Measurements from ENCODE around the gene FBXL7.

Gene FBXL7

DNA sequence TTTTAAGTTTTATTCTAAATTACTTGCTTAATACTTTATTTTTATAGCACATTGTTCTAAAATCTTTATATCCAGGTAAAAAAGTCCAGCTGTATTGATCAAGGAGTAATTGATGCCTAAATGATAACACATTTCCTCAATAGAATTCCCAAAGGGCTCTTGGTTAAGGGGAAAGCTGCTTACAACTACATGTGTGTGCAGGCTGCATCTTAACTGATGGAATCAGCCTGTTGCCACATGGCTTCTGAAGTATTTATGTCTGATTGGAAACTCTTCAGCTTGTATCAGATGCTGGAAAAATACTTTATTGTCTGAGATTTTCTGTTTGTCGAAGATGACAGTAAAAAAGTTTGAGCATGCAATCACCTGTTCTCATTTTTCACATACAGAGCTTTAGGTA is 182.6 kb downstream of the FBXL7 start:
- DNase-seq, result no peak

- no peak for DNase-seq
Observed at GRCh38 chr5:15683332-15683731, 183.4 kb downstream of the FBXL7 start.

GRCh38 chr5:15687401-15687800 is 187.4 kb downstream of the FBXL7 start:
- no peak for DNase-seq

GRCh38 chr5:15689836-15690235 is 189.9 kb downstream of the FBXL7 start:
- DNase-seq, result no peak

DNA sequence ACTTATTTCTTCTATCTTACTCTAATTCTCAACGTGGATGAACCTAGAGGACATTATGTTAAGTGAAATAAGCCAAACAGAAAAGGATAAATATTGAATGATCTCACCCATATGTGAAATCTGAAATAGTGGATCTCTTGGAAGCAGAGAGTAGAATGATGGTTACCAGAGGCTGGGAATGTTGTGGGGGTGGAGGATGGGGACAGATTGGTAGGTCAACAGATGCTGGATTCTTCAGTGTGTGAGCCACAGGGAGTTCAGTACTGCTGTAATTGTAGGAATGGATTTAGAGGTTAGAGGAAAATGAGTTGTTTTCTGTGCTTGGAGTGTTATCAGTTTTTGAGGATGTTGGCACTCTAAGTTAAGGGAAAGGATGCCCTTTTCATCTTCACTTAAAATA is 190.6 kb downstream of the FBXL7 start:
- no peak for DNase-seq

DNA sequence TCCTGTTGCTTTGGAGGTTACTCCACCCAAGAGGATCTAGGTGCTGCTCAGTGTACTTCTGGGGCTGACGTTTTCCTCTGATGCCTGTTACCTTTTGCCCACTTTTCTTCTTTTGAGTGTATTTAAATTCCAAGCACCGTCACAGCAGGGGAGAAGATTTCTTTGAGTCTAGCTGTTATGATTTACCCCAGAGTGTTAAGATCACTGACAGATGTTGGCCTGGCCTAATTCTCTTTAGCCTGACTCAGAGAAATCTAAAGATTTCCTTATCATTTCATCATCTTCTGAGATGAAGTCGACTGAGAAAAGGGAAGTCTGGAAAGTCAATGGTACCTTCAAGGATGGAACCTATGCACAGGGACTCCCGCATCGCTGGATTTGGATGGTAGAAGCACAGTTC is 191.5 kb downstream of the FBXL7 start:
- no peak for DNase-seq

DNA sequence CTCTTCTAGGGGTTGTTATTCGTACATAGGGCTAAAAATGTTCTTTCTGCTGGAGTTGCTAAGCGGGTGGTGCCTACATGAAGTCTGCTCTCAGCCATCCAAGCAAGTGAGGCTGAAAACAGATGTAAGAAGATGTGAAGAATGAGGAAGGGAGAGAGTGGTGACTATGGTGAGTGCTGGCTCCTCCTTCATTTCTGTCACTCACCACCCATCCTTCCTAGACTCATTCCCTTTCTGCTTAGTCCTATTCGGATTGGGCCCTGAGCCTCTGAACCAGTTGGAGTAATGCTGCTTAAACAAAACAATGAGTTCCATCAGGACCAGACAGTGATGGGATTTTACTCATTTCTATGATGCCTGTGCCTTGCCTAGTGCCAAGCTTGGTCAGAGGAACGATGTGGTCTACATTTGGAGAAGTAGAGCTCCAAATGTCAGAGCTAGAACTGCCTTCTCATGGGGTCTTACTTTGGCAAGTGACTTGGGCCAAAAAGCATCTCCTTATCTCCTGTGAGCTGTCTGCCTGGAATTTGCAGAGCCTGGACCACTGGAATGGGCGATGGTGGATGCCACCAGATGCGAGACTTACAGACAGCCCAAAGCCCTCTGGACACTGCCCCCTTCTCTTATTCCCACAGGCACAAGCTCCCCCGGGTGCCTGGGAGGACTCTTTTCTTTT is 192.9 kb downstream of the FBXL7 start:
- DNase-seq, result no peak

GRCh38 chr5:15693382-15693728 is 193.4 kb downstream of the FBXL7 start:
- no peak for DNase-seq

GRCh38 chr5:15693933-15694332 is 194.0 kb downstream of the FBXL7 start:
- no peak for DNase-seq

GRCh38 chr5:15694696-15695214 is 194.8 kb downstream of the FBXL7 start:
- DNase-seq, result no peak

- DNase-seq, result no peak
Observed at GRCh38 chr5:15695215-15695731, 195.3 kb downstream of the FBXL7 start.

GRCh38 chr5:15700373-15700772 is 200.4 kb downstream of the FBXL7 start:
- no peak for DNase-seq

GRCh38 chr5:15702102-15702501 is 202.1 kb downstream of the FBXL7 start:
- DNase-seq, result no peak

DNA sequence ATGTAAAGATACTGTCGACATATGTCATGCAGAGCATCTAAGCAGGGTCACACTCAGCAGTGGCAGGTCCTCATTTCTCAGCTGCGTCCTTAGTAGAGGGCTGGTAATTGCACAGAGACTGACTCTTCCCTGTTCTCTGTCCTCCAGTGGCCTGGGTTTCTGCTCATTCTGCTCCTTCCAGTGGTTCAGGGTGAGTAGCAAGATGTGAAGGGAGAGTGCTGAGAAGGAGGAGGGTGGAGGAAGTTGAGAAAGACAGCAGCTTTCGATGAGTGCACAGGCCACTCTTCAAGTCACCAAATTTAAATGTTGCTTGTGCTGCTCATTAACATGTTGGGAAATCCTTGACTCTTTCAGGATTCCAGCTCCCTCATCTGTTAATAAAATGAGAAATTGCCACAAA is 203.9 kb downstream of the FBXL7 start:
- no peak for DNase-seq

GRCh38 chr5:15704397-15704947 is 204.5 kb downstream of the FBXL7 start:
- no peak for DNase-seq

- DNase-seq, result no peak
Observed at GRCh38 chr5:15707631-15708030, 207.7 kb downstream of the FBXL7 start.

GRCh38 chr5:15711892-15712291 is 211.9 kb downstream of the FBXL7 start:
- DNase-seq, result no peak

GRCh38 chr5:15715535-15715934 is 215.6 kb downstream of the FBXL7 start:
- DNase-seq, result no peak

DNA sequence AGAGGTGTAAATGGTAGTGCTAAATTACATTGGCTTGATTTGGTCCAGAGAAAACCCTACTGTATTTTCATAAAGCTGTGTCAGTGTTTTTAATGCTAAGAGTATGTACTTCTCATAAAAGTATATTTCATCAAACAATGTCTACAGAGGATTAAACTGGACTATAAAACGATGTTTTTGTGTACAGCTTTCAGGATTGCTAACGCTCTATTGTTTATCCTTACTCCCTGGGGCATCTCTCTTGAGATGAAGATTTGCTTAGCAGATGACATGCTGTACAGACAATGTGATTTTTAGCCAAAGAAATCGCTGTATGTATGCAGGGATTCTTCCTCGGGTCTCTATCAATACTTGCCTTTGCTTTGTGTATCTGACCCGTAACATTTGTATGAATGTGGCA is 216.0 kb downstream of the FBXL7 start:
- no peak for DNase-seq

DNA sequence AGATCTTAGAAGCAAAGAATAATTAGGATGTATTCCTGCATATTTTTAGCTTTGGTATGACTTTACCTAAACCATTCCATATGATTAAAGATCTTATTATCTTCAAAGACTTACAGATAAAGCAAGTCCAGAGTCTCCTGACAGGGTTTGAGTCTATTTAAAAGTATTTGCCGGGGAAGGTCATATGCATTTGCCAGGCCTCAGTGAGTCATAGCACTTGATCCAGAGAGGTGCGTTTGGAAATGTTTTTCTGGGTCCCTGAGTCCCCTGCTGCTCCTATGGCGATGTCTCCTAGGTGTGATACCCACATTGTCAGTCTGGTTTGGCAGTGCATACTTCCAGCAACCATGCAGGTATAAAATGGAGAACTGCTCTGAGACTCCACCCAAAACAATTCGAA is 217.0 kb downstream of the FBXL7 start:
- no peak for DNase-seq

DNA sequence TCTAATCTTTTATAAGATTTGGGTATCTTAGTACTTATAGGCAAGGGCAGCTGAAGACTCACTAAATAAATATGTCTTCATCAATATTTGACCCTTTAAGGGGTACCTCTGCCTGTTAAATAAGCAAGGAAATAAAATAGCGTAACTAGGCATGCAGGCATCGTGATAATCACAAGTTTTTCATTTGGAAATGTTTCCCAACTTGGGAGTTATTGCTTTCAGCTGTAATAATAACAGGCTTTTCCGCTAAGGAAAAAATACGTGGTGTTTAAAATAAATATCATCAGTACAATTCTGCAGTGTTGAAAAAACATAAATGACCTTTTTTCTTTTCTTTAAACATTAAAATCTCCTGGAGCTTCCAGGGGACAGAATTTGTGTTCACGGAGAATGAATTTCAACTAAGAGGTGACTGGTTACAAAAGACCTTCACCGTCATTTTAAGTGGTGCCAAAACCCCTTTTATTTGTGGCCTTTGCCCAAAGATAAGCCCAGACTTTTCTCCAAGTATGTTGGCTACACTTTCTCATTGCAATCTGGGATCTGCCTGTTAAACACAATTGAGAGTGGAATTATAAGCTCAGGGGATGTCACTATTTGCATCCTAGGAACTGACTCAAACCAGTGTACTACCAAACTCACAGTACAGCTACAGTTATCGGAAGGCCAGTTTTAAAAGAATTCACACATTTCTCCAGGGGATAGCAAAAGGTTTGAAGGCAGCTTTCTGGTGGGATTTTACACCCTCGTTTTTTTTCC is 218.6 kb downstream of the FBXL7 start:
- DNase-seq, result no peak

GRCh38 chr5:15719784-15720183 is 219.8 kb downstream of the FBXL7 start:
- DNase-seq, result no peak

- no peak for DNase-seq
Observed at GRCh38 chr5:15720515-15720914, 220.5 kb downstream of the FBXL7 start.

- DNase-seq, result no peak
Observed at GRCh38 chr5:15722305-15722704, 222.3 kb downstream of the FBXL7 start.

Measured in 8988T (cell line).